GM12878 (cell line): ENCODE measurements around the gene HEATR3. TPM values are rescaled to one million over a fixed set of nuclear protein-coding genes. Genes with fewer than 3 reads are reported as not detected.

Experiments
- ATAC-seq: fragments of 200-7000 bp; cut with Tn5 transposase; 3 replicates; pipeline ENCODE4 v1.9.1; 2020; ENCODE audit warnings: mild to moderate bottlenecking, moderate library complexity
- BruUV-seq: library from RNA; stranded (reverse); fragments of 400-500 nt; replicated peaks from 2 replicates; lab custom pipeline; 2021; lab: Mats Ljungman, UMichigan
- CTCF ChIA-PET: fragments of 300-600 bp; sonication (Branson Sonifier 250); formaldehyde crosslinking; extraction: SDS; loops from one replicate; lab custom pipeline; 2021; ENCODE audit warnings: inconsistent platforms; lab: Yijun Ruan, JAX
- POLR2A ChIA-PET: fragments of 350-600 bp; formaldehyde crosslinking; extraction: SDS; loops from one replicate; lab custom pipeline; 2021; ENCODE audit warnings: inconsistent platforms; lab: Charles Lee
- RAD21 ChIA-PET: fragments of 300-600 bp; sonication (Branson Sonifier 250); formaldehyde crosslinking; loops from one replicate; lab custom pipeline; 2023; ENCODE audit warnings: antibody characterized with exemption; ENCODE audit not compliant: unreplicated experiment; lab: Charles Lee
- SMC1A ChIA-PET: fragments of 300-600 bp; sonication (Branson Sonifier 250); formaldehyde crosslinking; loops from one replicate; lab custom pipeline; 2023; ENCODE audit not compliant: unreplicated experiment, uncharacterized antibody; lab: Charles Lee
- DNase-seq: peaks from one replicate; pipeline ENCODE4 v3.0.0-alpha.2; 2011; ENCODE audit warnings: low read depth, low spot score
- FAIRE-seq: peaks from 3 replicates; lab custom pipeline; 2011; peaks lifted over from hg19 to GRCh38; lab: Jason Lieb, UNC
- H2AFZ ChIP-seq: 2 replicates; pipeline ENCODE4 v1.6.0; 2011; ENCODE audit warnings: low read depth, low read length, control low read depth; ENCODE audit not compliant: control insufficient read depth
- H3K27ac ChIP-seq: 2 replicates; pipeline ENCODE4 v1.5.1; 2011; ENCODE audit warnings: control low read depth; ENCODE audit not compliant: control insufficient read depth, insufficient read depth
- H3K27me3 ChIP-seq, 2 experiments: replicated peaks in 1 of 2; 2 replicates each; pipeline versions ENCODE4 v1.6.0 to v1.6.1; 2011; ENCODE audit warnings: low read length in 1 of 2; ENCODE audit not compliant: control insufficient read depth in 2 of 2, insufficient read depth in 2 of 2
- H3K36me3 ChIP-seq, 2 experiments: 2 replicates each; pipeline ENCODE4 v1.5.1; 2011; ENCODE audit warnings: low read length in 1 of 2; ENCODE audit not compliant: control insufficient read depth in 2 of 2, insufficient read depth in 2 of 2
- H3K4me1 ChIP-seq: 2 replicates; pipeline ENCODE4 v1.6.1; 2011; ENCODE audit warnings: mild to moderate bottlenecking, low read length, moderate library complexity, mixed read lengths; ENCODE audit not compliant: control insufficient read depth, insufficient read depth
- H3K4me2 ChIP-seq: 2 replicates; pipeline ENCODE4 v1.6.0; 2011; ENCODE audit warnings: control low read depth; ENCODE audit not compliant: control insufficient read depth, insufficient read depth
- H3K4me3 ChIP-seq: fragments of 200-600 bp; sonication (generic); 2 replicates; pipeline ENCODE4 v1.5.1; 2016
- H3K79me2 ChIP-seq: 2 replicates; pipeline ENCODE4 v1.6.0; 2011; ENCODE audit warnings: low read length; ENCODE audit not compliant: control insufficient read depth, insufficient read depth
- H3K9ac ChIP-seq: 2 replicates; pipeline ENCODE4 v1.8.0; 2011; ENCODE audit warnings: low read length, control low read depth, mixed read lengths; ENCODE audit not compliant: control insufficient read depth, insufficient read depth
- H3K9me3 ChIP-seq: replicated peaks from 3 replicates; pipeline ENCODE4 v1.5.1; 2011; ENCODE audit warnings: mild to moderate bottlenecking, low read length; ENCODE audit not compliant: control insufficient read depth, insufficient read depth
- H4K20me1 ChIP-seq: 2 replicates; pipeline ENCODE4 v1.6.0; 2011; ENCODE audit not compliant: control insufficient read depth, insufficient read depth
- IRF3 ChIP-seq: fragments of 450-650 bp; IDR thresholded peaks from 2 replicates; pipeline ENCODE4 v1.6.1; 2014; ENCODE audit warnings: mild to moderate bottlenecking
- KAT2A ChIP-seq: conservative IDR thresholded peaks from 2 replicates; pipeline ENCODE4 v1.6.1; 2011; ENCODE audit warnings: low read depth, low read length; ENCODE audit not compliant: control insufficient read depth
- LARP7 ChIP-seq: fragments of 450-650 bp; IDR thresholded peaks from 2 replicates; pipeline ENCODE4 v1.6.1; 2017; ENCODE audit warnings: mild to moderate bottlenecking
- NBN ChIP-seq: fragments of 450-650 bp; IDR thresholded peaks from 2 replicates; pipeline ENCODE4 v1.6.1; 2016
- POLR2AphosphoS5 ChIP-seq: IDR thresholded peaks from 2 replicates; pipeline ENCODE4 v1.6.1; 2011; ENCODE audit warnings: mild to moderate bottlenecking, low read length, inconsistent platforms
- TAF1 ChIP-seq: IDR thresholded peaks from 2 replicates; pipeline ENCODE4 v1.6.1; 2011; ENCODE audit warnings: mild to moderate bottlenecking, low read depth, low read length, borderline replicate concordance
- USF2 ChIP-seq: IDR thresholded peaks from 2 replicates; pipeline ENCODE4 v1.6.1; 2011; ENCODE audit warnings: low read depth, low read length, improper control_type of control experiment, borderline replicate concordance
- ZNF24 ChIP-seq: fragments of 450-650 bp; IDR thresholded peaks from 2 replicates; pipeline ENCODE4 v1.6.1; 2017; ENCODE audit warnings: antibody characterized with exemption, mild to moderate bottlenecking
- ZZZ3 ChIP-seq: IDR thresholded peaks from 2 replicates; pipeline ENCODE4 v1.6.1; 2011; ENCODE audit warnings: low read depth; ENCODE audit not compliant: control insufficient read depth, insufficient read length
- WGBS: methylation state at CpG from one replicate; pipeline ENCODE4 v1.1.6; 2016; ENCODE audit warnings: low lambda C conversion rate; ENCODE audit not compliant: insufficient replicate concordance, insufficient coverage; ENCODE audit errors: missing lambda C conversion rate; 5-methylcytosine and 5-hydroxymethylcytosine counted together
- in situ Hi-C: fragments of 300-500 bp; cut with MboI; formaldehyde crosslinking; loops from 9 replicates; pipeline ENCODE4 v1.14.3; 2018; ENCODE audit warnings: mixed read lengths
- intact Hi-C: fragments of 100-400 bp; cut with micrococcal nuclease; formaldehyde crosslinking; loops from one replicate; pipeline ENCODE4 v1.14.2; 2022; ENCODE audit not compliant: unreplicated experiment
- polyA plus RNA-seq, 11 experiments: library from polyadenylated mRNA; depleted of rRNA in 4 of 11; unstranded in 6 of 11; stranded (reverse) in 5 of 11; fragments of >200 nt; fragmentation: Nextera tagmentation in 4 of 11; fragmentation: Illumina TruSeq in 1 of 11; extraction: Ambion mirVana in 4 of 11; extraction: Trizol in 1 of 11; gene quantifications; 1 replicate in 1 of 11; 2 replicates in 10 of 11; pipeline versions ENCODE4 v1.2.1 to v1.2.3, GENCODE V29; 2011 to 2016; ENCODE audit warnings: inconsistent platforms in 2 of 11, missing spikeins in 2 of 11, low read depth in 1 of 11
- total RNA-seq, 4 experiments: library from RNA; depleted of rRNA in 3 of 4; stranded (reverse); fragments of >200 nt in 3 of 4; fragmentation: Illumina TruSeq in 1 of 4; extraction: Trizol in 1 of 4; gene quantifications; 2 replicates each; pipeline versions ENCODE4 v1.2.1 to v1.2.3, GENCODE V29; 2013 to 2021

HEATR3 gene
- total and polyA plus RNA-seq, 10 of the 15 experiments (the other 5 are each of a cell fraction or from before 2014, with no cell fraction given), result 1.5 to 30.0 (median 17.7) TPM

- FAIRE-seq (no peak), ATAC-seq (no peak), DNase-seq (no peak)
- Histone ChIP-seq H3K9ac (no peak overlapping the region), H4K20me1 (no peaks in the 10 kb centered on the region), H3K4me1 (peaks cover 11% of the 10 kb centered on the region), H3K79me2 (no peaks in the 10 kb centered on the region), H3K9me3 (no peaks in the 10 kb centered on the region), H3K36me3 (peaks cover 0 to 10% of the 10 kb centered on the region in 2 experiments; a peak in 1 of 4 replicates), H3K27me3 (no peaks in the 10 kb centered on the region), H3K4me3 (no peak overlapping the region), H3K4me2 (no peak overlapping the region), H2AFZ (no peak overlapping the region), H3K27ac (no peak overlapping the region)
- intact Hi-C loops (no loop called here), in situ Hi-C loops (no loop called here)
- no peak for TF ChIP-seq USF2
- TF ChIP-seq ZZZ3, result no peak
- TF ChIP-seq KAT2A, result no peak
- TF ChIP-seq IRF3, result no peak
- TF ChIP-seq ZNF24, result no peak
- TF ChIP-seq NBN, result no peak
- no peak for TF ChIP-seq LARP7
- TF ChIP-seq TAF1, result no peak
- TF ChIP-seq POLR2AphosphoS5, result no peak
- CTCF ChIA-PET, result interaction anchor here (1.2 to 3.0 kb wide), 2 partner anchors 11 to 174 kb away, joined by 4 to 25 read pairs; partner anchors contain the start of gene CNEP1R1
- SMC1A ChIA-PET, result interaction anchor here (0.7 to 1.0 kb wide), 2 partner anchors 10 to 30 kb away, joined by 3 to 4 read pairs; partner anchors contain the start of gene HEATR3
- POLR2A ChIA-PET, result interaction anchor here (0.6 kb wide), 2 partner anchors 12 to 38 kb away, joined by 3 to 8 read pairs; no protein-coding TSS in a partner anchor
- RAD21 ChIA-PET, result interaction anchor here (2.4 kb wide), 1 partner anchor 11 kb away, joined by 11 read pairs; the partner anchor contains the start of gene CNEP1R1
- WGBS, result 97% methylated on average over 3 of the region's 3 CpGs
- BruUV-seq, result no TSS peak
Measured at GRCh38 chr16:50036426-50036825, 29.3 kb upstream of the HEATR3 start.
